ENCODE measurements around the gene KLRC3. TPM values are rescaled to one million over a fixed set of nuclear protein-coding genes. Genes with fewer than 3 reads are reported as not detected.

Gene KLRC3
- total and polyA plus RNA-seq, 10 donors: 0.13 to 5.8 (median 2.3) TPM

- TF ChIP-seq, protein P1, sequence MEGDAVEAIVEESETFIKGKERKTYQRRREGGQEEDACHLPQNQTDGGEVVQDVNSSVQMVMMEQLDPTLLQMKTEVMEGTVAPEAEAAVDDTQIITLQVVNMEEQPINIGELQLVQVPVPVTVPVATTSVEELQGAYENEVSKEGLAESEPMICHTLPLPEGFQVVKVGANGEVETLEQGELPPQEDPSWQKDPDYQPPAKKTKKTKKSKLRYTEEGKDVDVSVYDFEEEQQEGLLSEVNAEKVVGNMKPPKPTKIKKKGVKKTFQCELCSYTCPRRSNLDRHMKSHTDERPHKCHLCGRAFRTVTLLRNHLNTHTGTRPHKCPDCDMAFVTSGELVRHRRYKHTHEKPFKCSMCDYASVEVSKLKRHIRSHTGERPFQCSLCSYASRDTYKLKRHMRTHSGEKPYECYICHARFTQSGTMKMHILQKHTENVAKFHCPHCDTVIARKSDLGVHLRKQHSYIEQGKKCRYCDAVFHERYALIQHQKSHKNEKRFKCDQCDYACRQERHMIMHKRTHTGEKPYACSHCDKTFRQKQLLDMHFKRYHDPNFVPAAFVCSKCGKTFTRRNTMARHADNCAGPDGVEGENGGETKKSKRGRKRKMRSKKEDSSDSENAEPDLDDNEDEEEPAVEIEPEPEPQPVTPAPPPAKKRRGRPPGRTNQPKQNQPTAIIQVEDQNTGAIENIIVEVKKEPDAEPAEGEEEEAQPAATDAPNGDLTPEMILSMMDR (IDR thresholded peaks at IDR 0.05 in 8 of 11, conservative IDR thresholded peaks at IDR 0.05 in 3 of 11): no peak
- TF ChIP-seq POLR2A (IDR thresholded peaks at IDR 0.05) (no peak), POLR2AphosphoS5 (IDR thresholded peaks at IDR 0.05) (no peak)
- H3K27me3 ChIP-seq (replicated peaks in 1 of 7): no peaks in the 10 kb centered on the region
- intact Hi-C loops (cut with DNase I; ENCODE audit: low total_unique reads): no loop called here
- no peak overlapping the region for H3K4me3 ChIP-seq
- H3K4me1 ChIP-seq: no peaks in the 10 kb centered on the region
- 88 to 99% (median 97%) methylated on average over 2 of the region's 2 CpGs for WGBS, 5 donors
- peaks cover 6 to 55% (median 39%) of the 10 kb centered on the region in 8 donors for H3K9me3 ChIP-seq
- H3K27ac ChIP-seq: no peak overlapping the region
- H3K36me3 ChIP-seq: no peaks in the 10 kb centered on the region
- DNase-seq: no peak
Observed at GRCh38 chr12:10456856-10457255, 36.5 kb upstream of the KLRC3 start.

DNA sequence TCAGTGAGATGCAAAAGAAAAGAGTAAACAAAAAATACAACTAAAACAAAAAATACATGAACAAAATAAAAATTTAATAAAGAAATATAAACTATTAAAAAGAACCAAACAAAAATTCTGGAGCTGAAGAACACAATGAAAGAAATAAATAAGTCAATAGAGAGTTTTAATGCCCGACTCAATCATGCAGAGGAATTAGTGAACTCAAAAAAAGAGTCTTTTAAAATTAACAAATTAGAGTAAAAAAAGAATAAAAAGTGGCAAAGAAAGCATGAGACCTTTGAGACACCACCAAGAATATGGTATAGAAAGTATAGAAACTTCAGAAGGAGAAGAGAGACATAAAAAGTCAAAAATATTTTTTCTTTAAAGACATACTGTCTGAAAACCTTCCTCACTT is 35.4 kb upstream of the KLRC3 start:
- intact Hi-C loops (cut with DNase I; ENCODE audit: low total_unique reads): no loop called here
- peaks cover 6 to 55% (median 39%) of the 10 kb centered on the region in 8 donors for H3K9me3 ChIP-seq
- TF ChIP-seq, protein P1 (IDR thresholded peaks at IDR 0.05 in 8 of 11, conservative IDR thresholded peaks at IDR 0.05 in 3 of 11): no peak
- TF ChIP-seq POLR2A (IDR thresholded peaks at IDR 0.05) (no peak), POLR2AphosphoS5 (IDR thresholded peaks at IDR 0.05) (no peak)
- no peak for DNase-seq
- H3K4me3 ChIP-seq: no peak overlapping the region
- H3K36me3 ChIP-seq: no peaks in the 10 kb centered on the region
- WGBS, 5 donors: 78 to 96% (median 90%) methylated on average over 1 of the region's 1 CpG
- H3K4me1 ChIP-seq: no peaks in the 10 kb centered on the region
- H3K27ac ChIP-seq: no peak overlapping the region
- no peaks in the 10 kb centered on the region for H3K27me3 ChIP-seq (replicated peaks in 1 of 7)

DNA sequence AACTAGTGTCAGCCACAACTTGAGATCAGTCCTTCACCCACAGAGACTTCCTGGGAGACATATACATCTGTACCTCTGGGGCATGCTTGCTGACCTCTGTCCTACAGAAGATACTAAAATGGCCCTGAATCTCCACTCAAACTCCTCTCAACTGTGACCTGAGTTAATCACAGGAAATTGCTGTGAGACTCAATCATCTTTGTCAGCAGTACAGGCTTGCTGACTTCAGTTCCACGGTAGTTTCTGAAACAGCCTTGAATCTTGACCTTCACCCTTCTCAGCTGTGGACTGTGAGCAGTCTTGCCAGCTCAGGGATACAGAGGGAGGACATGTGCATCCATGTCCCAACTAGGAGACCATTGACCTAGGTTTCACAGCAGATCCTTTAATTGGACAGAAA is 34.1 kb upstream of the KLRC3 start:
- H3K27ac ChIP-seq: no peak overlapping the region
- H3K9me3 ChIP-seq: peaks cover 6 to 55% (median 38%) of the 10 kb centered on the region in 8 donors
- 41 to 68% (median 50%) methylated on average over 1 of the region's 1 CpG for WGBS, 5 donors
- no peaks in the 10 kb centered on the region for H3K36me3 ChIP-seq
- DNase-seq: no peak
- TF ChIP-seq POLR2A (IDR thresholded peaks at IDR 0.05): no peak
- TF ChIP-seq, protein P1 (IDR thresholded peaks at IDR 0.05 in 8 of 11, conservative IDR thresholded peaks at IDR 0.05 in 3 of 11): no peak
- TF ChIP-seq POLR2AphosphoS5 (IDR thresholded peaks at IDR 0.05): no peak
- intact Hi-C loops (cut with DNase I; ENCODE audit: low total_unique reads): no loop called here
- no peaks in the 10 kb centered on the region for H3K27me3 ChIP-seq (replicated peaks in 1 of 7)
- no peak overlapping the region for H3K4me3 ChIP-seq
- H3K4me1 ChIP-seq: no peaks in the 10 kb centered on the region

- WGBS, 5 donors: 44 to 57% (median 51%) methylated on average over 2 of the region's 2 CpGs
- intact Hi-C loops (cut with DNase I; ENCODE audit: low total_unique reads): no loop called here
- no peak within 1 kb of the TSS for H3K27ac ChIP-seq
- TF ChIP-seq POLR2AphosphoS5 (IDR thresholded peaks at IDR 0.05): no peak
- TF ChIP-seq, protein P1 (IDR thresholded peaks at IDR 0.05 in 8 of 11, conservative IDR thresholded peaks at IDR 0.05 in 3 of 11): no peak
- no peak for TF ChIP-seq POLR2A (IDR thresholded peaks at IDR 0.05)
- H3K36me3 ChIP-seq: no peaks in the 10 kb centered on the region
- no peak within 1 kb of the TSS for H3K4me3 ChIP-seq
- peaks cover 6 to 43% (median 38%) of the 10 kb centered on the region in 8 donors for H3K9me3 ChIP-seq
- no peaks in the 10 kb centered on the region for H3K27me3 ChIP-seq (replicated peaks in 1 of 7)
- DNase-seq: no peak
- H3K4me1 ChIP-seq: no peaks in the 10 kb centered on the region
Observed at GRCh38 chr12:10453156-10453555, 32.8 kb upstream of the KLRC3 start, which contains the start of gene KLRC1. Gene KLRC1, minus strand, starts transcription at chr12:10453377. Its CDS starts 2,221 bp downstream, at chr12:10451156.

Measured in spleen (tissue), 11 donors.